T-cell (primary cell): Measurements from ENCODE around the gene FBXW11. TPM values are rescaled to one million over a fixed set of nuclear protein-coding genes. Genes with fewer than 3 reads are reported as not detected.

Experiments used
- ATAC-seq, 4 experiments: fragments of 200-7000 bp in 3 of 4; fragments of 150-1000 bp in 1 of 4; cut with Tn5 transposase; replicated peaks in 1 of 4; 1 replicate in 3 of 4; 2 replicates in 1 of 4; pipeline ENCODE4 v1.10.0; 2021; ENCODE audit warnings: moderate library complexity in 3 of 4, mild to moderate bottlenecking in 2 of 4, moderate number of reproducible peaks in 1 of 4
- CTCF ChIA-PET, 2 donors: fragments of 300-600 bp; sonication (Branson Sonifier 250); formaldehyde crosslinking; loops; one replicate each; lab custom pipeline; 2022; ENCODE audit warnings: antibody characterized with exemption in 2 of 2; lab: Charles Lee
- POLR2A ChIA-PET, 2 donors: fragments of 300-600 bp; sonication (Branson Sonifier 250); formaldehyde crosslinking; loops; one replicate each; lab custom pipeline; 2022; ENCODE audit warnings: antibody characterized with exemption in 2 of 2; lab: Charles Lee
- DNase-seq, 35 experiments: peaks; one replicate each; pipeline versions ENCODE4 v3.0.0 to v3.0.0-alpha.2; 2013 to 2023
- H3K27ac ChIP-seq: one replicate; pipeline ENCODE4 v1.5.1; 2013; ENCODE audit warnings: low read length
- H3K27me3 ChIP-seq, 2 experiments: replicated peaks in 1 of 2; 1 replicate in 1 of 2; 2 replicates in 1 of 2; pipeline versions ENCODE4 v1.6.1 to v1.7.0; 2013; ENCODE audit warnings: low read length in 1 of 2, mixed read lengths in 1 of 2; ENCODE audit not compliant: control insufficient read depth in 2 of 2, insufficient read depth in 2 of 2; ENCODE audit errors: extremely low read depth in 1 of 2
- H3K36me3 ChIP-seq, 2 donors: 1 replicate in 1 of 2; 2 replicates in 1 of 2; pipeline versions ENCODE4 v1.6.1 to v1.7.0; 2013; ENCODE audit warnings: low read length in 1 of 2; ENCODE audit not compliant: control insufficient read depth in 2 of 2, insufficient read depth in 1 of 2; ENCODE audit errors: extremely low read depth in 1 of 2
- H3K4me1 ChIP-seq, 2 experiments: 1 replicate in 1 of 2; 2 replicates in 1 of 2; pipeline versions ENCODE4 v1.6.1 to v1.7.0; 2013; ENCODE audit warnings: low read length in 2 of 2, mixed read lengths in 1 of 2; ENCODE audit not compliant: insufficient read depth in 2 of 2, control insufficient read depth in 1 of 2; ENCODE audit errors: extremely low read depth in 1 of 2
- H3K4me3 ChIP-seq, 2 donors: 1 replicate in 1 of 2; 2 replicates in 1 of 2; pipeline versions ENCODE4 v1.5.1 to v1.7.0; 2013; ENCODE audit warnings: mild to moderate bottlenecking in 2 of 2, low read length in 1 of 2, moderate library complexity in 1 of 2; ENCODE audit not compliant: control insufficient read depth in 1 of 2; ENCODE audit errors: extremely low read depth in 1 of 2
- H3K9me3 ChIP-seq: 2 replicates; pipeline ENCODE4 v1.7.0; 2013
- H3K27ac Mint-ChIP-seq, 2 donors: one replicate each; pipeline ENCODE4 v1.8.0; 2020 to 2021; ENCODE audit warnings: mild to moderate bottlenecking in 2 of 2, mixed read lengths in 2 of 2
- H3K27me3 Mint-ChIP-seq, 2 donors: one replicate each; pipeline ENCODE4 v1.8.0; 2021 to 2022; ENCODE audit warnings: mixed read lengths in 2 of 2
- H3K36me3 Mint-ChIP-seq: one replicate; pipeline ENCODE4 v1.8.0; 2021; ENCODE audit warnings: mixed read lengths
- H3K4me1 Mint-ChIP-seq, 3 donors: one replicate each; pipeline ENCODE4 v1.8.0; 2020 to 2022; ENCODE audit warnings: mixed read lengths in 3 of 3, mild to moderate bottlenecking in 1 of 3
- H3K4me3 Mint-ChIP-seq, 3 donors: one replicate each; pipeline ENCODE4 v1.8.0; 2020 to 2022; ENCODE audit warnings: mild to moderate bottlenecking in 3 of 3, mixed read lengths in 3 of 3, moderate library complexity in 3 of 3
- H3K9me3 Mint-ChIP-seq, 3 donors: one replicate each; pipeline ENCODE4 v1.8.0; 2020 to 2022; ENCODE audit warnings: mixed read lengths in 3 of 3
- WGBS: methylation state at CpG from one replicate; pipeline ENCODE4 v1.1.5; 2013; ENCODE audit warnings: missing lambda C conversion rate; ENCODE audit not compliant: insufficient coverage; 5-methylcytosine and 5-hydroxymethylcytosine counted together
- total RNA-seq, 35 experiments: library from RNA in 6 of 35; stranded (reverse) in 6 of 35; fragments of 120-200 nt in 1 of 35; gene quantifications; one replicate each; pipeline versions ENCODE4 v1.2.1 to v1.2.4 and lab custom pipeline; 2013 to 2026

Gene FBXW11
- total RNA-seq, 5 donors from 2014 or later (not counting 1 experiment from before 2014, with no cell fraction given): 33.4 to 36.6 (median 34.2) TPM

DNA sequence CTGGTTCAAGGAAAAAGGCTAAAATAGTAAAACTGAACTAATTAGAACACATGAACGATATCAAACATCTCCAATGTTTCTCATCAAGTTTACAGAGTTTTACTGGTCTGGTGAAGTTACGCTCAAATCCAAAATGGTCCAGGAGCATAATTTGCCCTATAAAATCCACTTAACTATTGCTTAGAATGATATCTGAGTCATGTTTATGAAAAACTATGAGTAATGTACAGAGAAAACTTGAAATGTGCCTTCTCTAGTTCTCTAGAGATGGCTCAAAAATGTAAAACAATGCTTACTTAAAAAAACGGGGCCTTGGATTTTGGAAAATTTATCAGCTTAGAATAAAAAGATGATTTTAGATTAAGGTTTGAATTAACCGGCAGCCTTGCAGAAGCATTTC is 108.1 kb downstream of the FBXW11 start:
- Mint-ChIP-seq H3K4me3 (no peak overlapping the region), H3K36me3 (peaks cover 40% of the 10 kb centered on the region)

GRCh38 chr5:171897231-171897630 is 109.2 kb downstream of the FBXW11 start:
- H3K4me3 Mint-ChIP-seq: no peak overlapping the region
- peaks cover 16 to 25% (median 24%) of the 10 kb centered on the region in 3 donors for H3K4me1 Mint-ChIP-seq
- no peaks in the 10 kb centered on the region for H3K27me3 Mint-ChIP-seq
- peaks cover 39% of the 10 kb centered on the region for H3K36me3 Mint-ChIP-seq
- H3K27ac ChIP-seq: no peak overlapping the region
- DNase-seq (peak in 3 of 35 experiments; percentile 0 to 28 (median 3)), ATAC-seq (peak in 1 of 4 experiments; percentile 24)
- no peaks in the 10 kb centered on the region for H3K9me3 ChIP-seq
- no peak overlapping the region for H3K4me3 ChIP-seq
- H3K36me3 ChIP-seq: peaks cover 0 to 16% of the 10 kb centered on the region in 2 donors
- H3K9me3 Mint-ChIP-seq: no peaks in the 10 kb centered on the region
- no peak overlapping the region for H3K27ac Mint-ChIP-seq
- no peaks in the 10 kb centered on the region for H3K4me1 ChIP-seq
- H3K27me3 ChIP-seq: no peaks in the 10 kb centered on the region
- ChIA-PET POLR2A (no interaction called here), CTCF (no interaction called here)
- WGBS: no CpG with 5 or more reads among the region's 1 CpG

More for the DNA sequence above, 108.1 kb downstream of the FBXW11 start:
- ChIA-PET CTCF (interaction anchor here (1.4 to 1.6 kb wide), 2 partner anchors 10 to 12 kb away, joined by 3 to 4 read pairs; no protein-coding TSS in a partner anchor), POLR2A (no interaction called here)
- Histone ChIP-seq H3K27ac (no peak overlapping the region), H3K27me3 (no peaks in the 10 kb centered on the region), H3K36me3 (peaks cover 0 to 16% of the 10 kb centered on the region in 2 donors), H3K4me3 (no peak overlapping the region), H3K9me3 (no peaks in the 10 kb centered on the region), H3K4me1 (no peaks in the 10 kb centered on the region)
- H3K4me1 Mint-ChIP-seq: peaks cover 20 to 36% (median 29%) of the 10 kb centered on the region in 3 donors
- H3K27ac Mint-ChIP-seq: no peak overlapping the region
- ATAC-seq (no peak), DNase-seq (no peak)
- WGBS: 80% methylated on average over 1 of the region's 4 CpGs
- no peaks in the 10 kb centered on the region for H3K9me3 Mint-ChIP-seq
- H3K27me3 Mint-ChIP-seq: no peaks in the 10 kb centered on the region

DNA sequence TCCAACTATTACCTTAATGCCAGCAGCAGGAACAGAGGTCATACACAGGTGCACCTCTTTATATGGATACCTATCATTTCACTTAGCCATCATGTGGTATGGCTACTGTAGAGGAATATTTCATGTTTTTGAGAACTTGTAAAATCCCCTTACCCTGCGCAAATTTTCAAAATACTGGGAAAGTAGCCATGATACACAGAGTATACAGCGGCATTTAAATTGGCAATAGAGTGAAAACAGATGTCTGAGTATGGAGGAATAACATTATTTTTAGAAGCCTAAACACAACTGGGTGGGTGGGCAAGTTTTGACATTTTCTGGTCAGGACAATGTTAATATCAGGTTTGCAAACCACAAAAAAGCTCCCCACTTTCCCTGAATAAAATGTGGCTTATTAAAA is 111.4 kb downstream of the FBXW11 start:
- Histone ChIP-seq H3K9me3 (no peaks in the 10 kb centered on the region), H3K27ac (no peak overlapping the region), H3K36me3 (peaks cover 0 to 31% of the 10 kb centered on the region in 2 donors), H3K4me3 (no peak overlapping the region), H3K27me3 (no peaks in the 10 kb centered on the region), H3K4me1 (no peaks in the 10 kb centered on the region)
- Mint-ChIP-seq H3K9me3 (no peaks in the 10 kb centered on the region), H3K36me3 (peaks cover 52% of the 10 kb centered on the region), H3K27me3 (no peaks in the 10 kb centered on the region), H3K4me3 (no peak overlapping the region), H3K4me1 (peaks cover 10 to 20% (median 16%) of the 10 kb centered on the region in 3 donors), H3K27ac (no peak overlapping the region)
- WGBS: no CpG with 5 or more reads among the region's 2 CpGs
- ChIA-PET POLR2A (no interaction called here), CTCF (no interaction called here)
- DNase-seq: no peak
- ATAC-seq: no peak

- ChIA-PET CTCF (interaction anchor here in 1 of 2 donors (0.5 to 0.6 kb wide), 4 partner anchors 11 to 399 kb away, joined by 3 to 4 read pairs (median 3); no protein-coding TSS in a partner anchor), POLR2A (interaction anchor here in 1 of 2 donors (0.5 kb wide), 1 partner anchor 178 kb away, joined by 9 read pairs; no protein-coding TSS in a partner anchor)
- no peak overlapping the region for H3K4me3 Mint-ChIP-seq
- Histone ChIP-seq H3K4me1 (no peaks in the 10 kb centered on the region), H3K4me3 (no peak overlapping the region), H3K36me3 (peaks cover 0 to 39% of the 10 kb centered on the region in 2 donors), H3K27me3 (no peaks in the 10 kb centered on the region), H3K9me3 (no peaks in the 10 kb centered on the region), H3K27ac (no peak overlapping the region)
- no peaks in the 10 kb centered on the region for H3K9me3 Mint-ChIP-seq
- peaks cover 54% of the 10 kb centered on the region for H3K36me3 Mint-ChIP-seq
- no CpG with 5 or more reads among the region's 4 CpGs for WGBS
- no peak overlapping the region for H3K27ac Mint-ChIP-seq
- no peaks in the 10 kb centered on the region for H3K27me3 Mint-ChIP-seq
- peaks cover 8 to 15% (median 12%) of the 10 kb centered on the region in 3 donors for H3K4me1 Mint-ChIP-seq
- DNase-seq (no peak), ATAC-seq (no peak)
These were observed 113.0 kb downstream of the FBXW11 start for GRCh38 chr5:171893290-171893886.

DNA sequence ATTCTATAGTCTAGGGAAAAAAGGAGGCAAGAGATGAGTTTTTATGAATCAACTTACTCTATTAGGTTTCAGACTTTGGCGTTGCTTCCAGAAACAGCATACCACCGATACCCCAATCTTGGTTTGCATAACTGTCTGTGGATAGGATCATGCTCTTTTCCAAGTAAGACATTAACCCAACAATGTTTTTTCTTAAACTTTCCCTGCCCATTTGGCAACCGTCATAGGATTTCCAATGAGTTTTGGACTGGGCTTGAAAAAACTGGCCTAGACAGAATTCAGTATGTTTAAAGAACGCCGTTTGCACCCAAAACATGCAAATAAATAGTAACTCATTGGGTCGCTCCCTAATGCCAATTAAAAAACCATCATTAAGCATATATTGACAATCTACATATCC is 114.8 kb downstream of the FBXW11 start:
- Histone ChIP-seq H3K9me3 (no peaks in the 10 kb centered on the region), H3K36me3 (peaks cover 0 to 45% of the 10 kb centered on the region in 2 donors), H3K27ac (no peak overlapping the region), H3K27me3 (no peaks in the 10 kb centered on the region), H3K4me1 (no peaks in the 10 kb centered on the region), H3K4me3 (no peak overlapping the region)
- Mint-ChIP-seq H3K36me3 (peaks cover 62% of the 10 kb centered on the region), H3K27ac (no peak overlapping the region), H3K4me1 (peaks cover 0 to 2% (median 1%) of the 10 kb centered on the region in 3 donors), H3K27me3 (no peaks in the 10 kb centered on the region), H3K4me3 (no peak overlapping the region), H3K9me3 (no peaks in the 10 kb centered on the region)
- ATAC-seq (no peak), DNase-seq (no peak)
- POLR2A ChIA-PET: no interaction called here
- 100% methylated on average over 2 of the region's 6 CpGs for WGBS
- CTCF ChIA-PET: no interaction called here

GRCh38 chr5:171891150-171891549 is 115.3 kb downstream of the FBXW11 start:
- no peak for DNase-seq
- Histone ChIP-seq H3K27me3 (no peaks in the 10 kb centered on the region), H3K27ac (no peak overlapping the region), H3K4me3 (no peak overlapping the region), H3K9me3 (no peaks in the 10 kb centered on the region), H3K36me3 (peaks cover 0 to 42% of the 10 kb centered on the region in 2 donors), H3K4me1 (no peaks in the 10 kb centered on the region)
- Mint-ChIP-seq H3K27ac (no peak overlapping the region), H3K4me1 (no peaks in the 10 kb centered on the region), H3K36me3 (peaks cover 58% of the 10 kb centered on the region), H3K9me3 (no peaks in the 10 kb centered on the region), H3K4me3 (no peak overlapping the region), H3K27me3 (no peaks in the 10 kb centered on the region)
- ChIA-PET POLR2A (no interaction called here), CTCF (no interaction called here)
- ATAC-seq: no peak
- no CpG with 5 or more reads among the region's 4 CpGs for WGBS
